GM18502 (cell line): ENCODE results near the gene ZFHX3.

Source experiments
- ATAC-seq: cut with Tn5 transposase; IDR thresholded peaks from one replicate; pipeline ENCODE4 v1.9.1; 2021; ENCODE audit warnings: mild to moderate bottlenecking; ENCODE audit not compliant: unreplicated experiment, poor library complexity

Gene ZFHX3

GRCh38 chr16:72736074-72736473, 311.9 kb downstream of the ZFHX3 start:
- ATAC-seq, result no peak
